PC-3 (cell line): Measurements from ENCODE around the gene STX1B. TPM values are rescaled to one million over a fixed set of nuclear protein-coding genes. Genes with fewer than 3 reads are reported as not detected.
"Not testable (repeated sequence)": the region's sequence is repeated elsewhere in the genome, so short reads cannot be mapped to it uniquely, and the experiment has no call there.

Experiments used
- ATAC-seq: fragments of 200-7000 bp; cut with Tn5 transposase; 2 replicates; pipeline ENCODE4 v1.9.1; 2020; ENCODE audit warnings: mild to moderate bottlenecking, moderate library complexity
- BruUV-seq: library from RNA; stranded (reverse); fragments of 400-500 nt; replicated peaks from 2 replicates; lab custom pipeline; 2021; lab: Mats Ljungman, UMichigan
- CTCF ChIA-PET: fragments of 300-600 bp; sonication (Branson Sonifier 250); formaldehyde crosslinking; loops from one replicate; lab custom pipeline; 2022; ENCODE audit warnings: antibody characterized with exemption; lab: Charles Lee
- POLR2A ChIA-PET: fragments of 300-600 bp; sonication (Branson Sonifier 250); formaldehyde crosslinking; loops from one replicate; lab custom pipeline; 2022; ENCODE audit warnings: antibody characterized with exemption; ENCODE audit not compliant: unreplicated experiment; lab: Charles Lee
- DNase-seq: peaks from one replicate; pipeline ENCODE4 v3.0.0-alpha.2; 2015
- H2AFZ ChIP-seq: fragments of 300-600 bp; sonication (generic); 2 replicates; pipeline ENCODE4 v1.6.0; 2016; ENCODE audit warnings: antibody characterized with exemption, low read length
- H3F3A ChIP-seq: fragments of 300-600 bp; sonication (generic); one replicate; pipeline ENCODE4 v1.6.0; 2017; ENCODE audit warnings: antibody characterized with exemption, low read length, control low read depth, mild to moderate bottlenecking; ENCODE audit not compliant: unreplicated experiment
- H3K27ac ChIP-seq: fragments of 300-600 bp; sonication (generic); 2 replicates; pipeline ENCODE4 v1.5.1; 2016; ENCODE audit warnings: mild to moderate bottlenecking, low read length
- H3K27me3 ChIP-seq: fragments of 300-600 bp; sonication (generic); 2 replicates; pipeline ENCODE4 v1.6.1; 2016; ENCODE audit warnings: low read length, mixed read lengths
- H3K36me3 ChIP-seq: fragments of 300-600 bp; sonication (generic); 2 replicates; pipeline ENCODE4 v1.6.1; 2016; ENCODE audit warnings: low read depth, mixed run types, low read length, mixed read lengths
- H3K4me1 ChIP-seq: fragments of 300-600 bp; sonication (generic); 2 replicates; pipeline ENCODE4 v1.5.1; 2016; ENCODE audit warnings: low read length; ENCODE audit not compliant: insufficient read depth
- H3K4me2 ChIP-seq: fragments of 300-600 bp; sonication (generic); 2 replicates; pipeline ENCODE4 v1.6.0; 2016; ENCODE audit warnings: low read length
- H3K4me3 ChIP-seq: fragments of 300-600 bp; sonication (generic); 2 replicates; pipeline ENCODE4 v1.5.1; 2016; ENCODE audit warnings: mild to moderate bottlenecking, low read length, mixed read lengths
- H3K79me2 ChIP-seq: fragments of 300-600 bp; sonication (generic); 2 replicates; pipeline ENCODE4 v1.6.1; 2017; ENCODE audit warnings: low read length, mixed read lengths
- H3K9ac ChIP-seq: fragments of 300-600 bp; sonication (generic); 2 replicates; pipeline ENCODE4 v1.6.0; 2016; ENCODE audit warnings: mild to moderate bottlenecking, low read length
- H3K9me2 ChIP-seq: fragments of 300-600 bp; sonication (generic); replicated peaks from 2 replicates; pipeline ENCODE4 v1.6.1; 2016; ENCODE audit warnings: mixed run types, low read length, mixed read lengths
- H3K9me3 ChIP-seq: fragments of 300-600 bp; sonication (generic); 2 replicates; pipeline ENCODE4 v1.6.1; 2016; ENCODE audit warnings: low read length, mixed read lengths
- H4K20me1 ChIP-seq: fragments of 300-600 bp; sonication (generic); 2 replicates; pipeline ENCODE4 v1.6.1; 2016; ENCODE audit warnings: low read length, mixed read lengths
- CTCF ChIP-seq: fragments of 300-600 bp; sonication (generic); conservative IDR thresholded peaks from 2 replicates; pipeline ENCODE4 v1.5.1; 2017; ENCODE audit warnings: antibody characterized with exemption, low read depth, mild to moderate bottlenecking, low read length
- EZH2 ChIP-seq: fragments of 300-600 bp; sonication (generic); IDR thresholded peaks from one replicate; pipeline ENCODE4 v1.6.1; 2017; ENCODE audit warnings: antibody characterized with exemption, mild to moderate bottlenecking, low read length; ENCODE audit not compliant: unreplicated experiment
- EZH2phosphoT487 ChIP-seq: fragments of 300-600 bp; sonication (generic); IDR thresholded peaks from 2 replicates; pipeline ENCODE4 v1.6.1; 2018; ENCODE audit warnings: mild to moderate bottlenecking, antibody characterized with exemption, low read length, borderline replicate concordance
- intact Hi-C: fragments of 100-400 bp; cut with micrococcal nuclease; formaldehyde crosslinking; loops from 2 replicates; pipeline ENCODE4 v1.9.0; 2023
- total RNA-seq: library from RNA; depleted of rRNA; stranded (reverse); fragments of >200 nt; gene quantifications from 2 replicates; pipeline ENCODE4 v1.2.3, GENCODE V29; 2014

The STX1B gene
- total RNA-seq, 1 experiment from 2014 or later: 1.5 TPM

DNA sequence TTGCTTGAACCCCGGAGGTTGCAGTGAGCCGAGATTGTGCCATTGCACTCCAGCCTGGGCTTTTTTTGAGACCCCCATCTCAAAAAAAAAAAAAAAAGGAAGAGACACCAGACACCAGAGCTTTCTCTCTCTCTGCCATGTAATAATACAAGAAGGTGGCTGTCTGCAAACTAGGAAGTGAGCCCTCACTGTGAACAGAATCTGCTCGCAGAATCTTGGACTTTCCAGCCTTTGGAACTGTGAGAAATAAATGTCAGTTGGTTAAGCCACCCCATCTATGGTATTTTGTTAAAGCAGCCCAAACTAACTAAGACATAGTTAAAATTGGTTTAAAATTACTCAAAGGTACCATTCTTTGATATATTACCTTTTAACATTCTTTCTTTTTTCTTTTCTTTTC lies 10.1 kb upstream of the STX1B start:
- H3K36me3 ChIP-seq: no peaks in the 10 kb centered on the region
- DNase-seq: no peak
- no peaks in the 10 kb centered on the region for H3K9me2 ChIP-seq
- no peaks in the 10 kb centered on the region for H3K4me1 ChIP-seq
- no peak overlapping the region for H3K4me2 ChIP-seq
- no peaks in the 10 kb centered on the region for H3K9me3 ChIP-seq
- H3K4me3 ChIP-seq: no peak overlapping the region
- TF ChIP-seq CTCF (no peak), EZH2phosphoT487 (no peak), EZH2 (no peak)
- ChIA-PET CTCF (no interaction called here), POLR2A (no interaction called here)
- no peak overlapping the region for H3K9ac ChIP-seq
- H4K20me1 ChIP-seq: no peaks in the 10 kb centered on the region
- H3K27ac ChIP-seq: no peak overlapping the region
- H3K79me2 ChIP-seq: no peaks in the 10 kb centered on the region
- no TSS peak for BruUV-seq
- no peaks in the 10 kb centered on the region for H3K27me3 ChIP-seq
- intact Hi-C loops: loop anchor here (10.0 kb wide), 1 partner anchor 124 kb away; no protein-coding TSS in a partner anchor
- ATAC-seq: no peak
- H3F3A ChIP-seq: no peaks in the 10 kb centered on the region
- no peak overlapping the region for H2AFZ ChIP-seq

DNA sequence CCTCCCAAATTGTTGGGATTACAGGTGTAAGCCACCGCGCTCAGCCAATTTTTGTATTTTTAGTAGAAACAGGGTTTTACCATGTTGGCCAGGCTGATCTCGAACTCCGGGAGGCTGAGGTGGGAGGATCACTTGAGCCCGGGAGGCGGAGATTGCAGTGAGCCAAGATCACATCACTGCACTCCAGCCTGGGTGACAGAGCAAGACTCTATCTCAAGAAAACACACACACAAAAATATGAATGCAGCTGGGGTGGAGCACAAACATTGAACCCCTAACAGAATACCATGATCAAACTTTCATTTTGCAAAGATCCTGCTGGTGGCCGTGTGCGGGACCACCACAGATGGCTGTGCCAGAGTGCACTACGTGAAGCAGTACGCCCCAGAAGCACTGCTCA lies 7.3 kb upstream of the STX1B start:
- H3F3A ChIP-seq, DNase-seq, ATAC-seq, H3K9me3 ChIP-seq, H4K20me1 ChIP-seq, H3K9me2 ChIP-seq, H3K36me3 ChIP-seq, H3K27ac ChIP-seq, POLR2A ChIA-PET, H3K4me3 ChIP-seq, BruUV-seq, H3K4me1 ChIP-seq, intact Hi-C loops, CTCF ChIA-PET, H3K4me2 ChIP-seq, H3K27me3 ChIP-seq, H2AFZ ChIP-seq, H3K9ac ChIP-seq, H3K79me2 ChIP-seq: not testable (repeated sequence)

DNA sequence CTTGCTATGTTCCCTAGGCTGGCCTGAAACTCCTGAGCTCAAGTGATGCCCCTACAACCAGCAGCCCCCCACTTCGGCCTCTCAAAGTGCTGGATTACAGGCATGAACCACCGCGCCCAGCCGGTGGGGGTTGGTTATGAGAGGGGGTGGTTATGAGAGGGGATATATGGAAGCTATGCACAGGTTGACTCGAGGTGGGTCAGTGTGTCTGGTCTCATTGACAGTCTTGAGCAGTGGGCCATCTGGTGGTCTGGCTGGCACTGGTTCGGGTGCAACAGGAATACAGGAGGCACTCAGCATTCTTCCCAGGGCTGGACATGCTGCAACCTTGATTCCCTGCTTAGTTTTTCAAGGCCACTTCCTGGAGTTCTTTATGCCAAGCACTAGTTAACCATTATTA lies 5.6 kb upstream of the STX1B start:
- Histone ChIP-seq H2AFZ (no peak overlapping the region), H3K79me2 (no peaks in the 10 kb centered on the region), H3K27me3 (no peaks in the 10 kb centered on the region), H3K9me2 (no peaks in the 10 kb centered on the region), H3K36me3 (no peaks in the 10 kb centered on the region), H3K4me1 (no peaks in the 10 kb centered on the region), H3F3A (no peaks in the 10 kb centered on the region), H4K20me1 (no peaks in the 10 kb centered on the region), H3K9me3 (no peaks in the 10 kb centered on the region), H3K4me2 (no peak overlapping the region), H3K27ac (no peak overlapping the region), H3K9ac (no peak overlapping the region), H3K4me3 (no peak overlapping the region)
- no peak for DNase-seq
- no TSS peak for BruUV-seq
- ChIA-PET POLR2A (no interaction called here), CTCF (no interaction called here)
- TF ChIP-seq CTCF (no peak), EZH2phosphoT487 (no peak), EZH2 (no peak)
- intact Hi-C loops: no loop called here
- ATAC-seq: no peak; the same call in 1 of the 2 replicates

DNA sequence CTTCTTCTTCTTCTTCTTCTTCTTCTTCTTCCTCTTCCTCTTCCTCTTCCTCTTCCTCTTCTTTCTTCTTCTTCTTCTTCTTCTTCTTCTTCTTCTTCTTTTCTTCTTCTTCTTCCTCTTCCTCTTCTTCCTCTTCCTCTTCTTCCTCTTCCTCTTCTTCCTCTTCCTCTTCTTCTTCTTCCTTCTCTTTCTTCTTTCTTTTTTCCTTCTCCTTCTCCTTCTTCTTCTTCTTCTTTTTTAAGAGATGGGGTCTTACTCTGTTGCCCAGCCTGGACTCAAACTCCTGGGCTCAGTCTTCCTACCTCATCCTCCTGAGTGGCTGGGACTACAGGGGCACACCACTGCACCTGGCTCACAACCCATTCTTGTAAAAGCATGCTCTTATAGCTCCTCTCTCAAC lies 2.9 kb upstream of the STX1B start:
- intact Hi-C loops, CTCF ChIA-PET, ATAC-seq, H3K4me3 ChIP-seq, H3K36me3 ChIP-seq, H3K9me2 ChIP-seq, POLR2A ChIA-PET, H3K4me2 ChIP-seq, H2AFZ ChIP-seq, H3K9me3 ChIP-seq, H4K20me1 ChIP-seq, H3K79me2 ChIP-seq, H3K4me1 ChIP-seq, H3K27ac ChIP-seq, DNase-seq, H3K9ac ChIP-seq, BruUV-seq, H3K27me3 ChIP-seq, H3F3A ChIP-seq: not testable (repeated sequence)

GRCh38 chr16:31011815-31012214 lies 1.4 kb upstream of the STX1B start:
- H3K27ac ChIP-seq, H3K4me2 ChIP-seq, H3K4me1 ChIP-seq, H3K79me2 ChIP-seq, BruUV-seq, intact Hi-C loops, POLR2A ChIA-PET, CTCF ChIA-PET, DNase-seq, H3K36me3 ChIP-seq, H3F3A ChIP-seq, H3K27me3 ChIP-seq, H3K9ac ChIP-seq, H3K4me3 ChIP-seq, H3K9me3 ChIP-seq, H2AFZ ChIP-seq, ATAC-seq, H3K9me2 ChIP-seq, H4K20me1 ChIP-seq: not testable (repeated sequence)
